GM21619 (cell line): ENCODE measurements around the gene RPTOR.
A peak's percentile ranks its signal among the peaks of the same experiment; 100 is the strongest.

Source experiments
- ATAC-seq: cut with Tn5 transposase; IDR thresholded peaks from one replicate; pipeline ENCODE4 v1.9.1; 2021; ENCODE audit not compliant: unreplicated experiment

The RPTOR gene

DNA sequence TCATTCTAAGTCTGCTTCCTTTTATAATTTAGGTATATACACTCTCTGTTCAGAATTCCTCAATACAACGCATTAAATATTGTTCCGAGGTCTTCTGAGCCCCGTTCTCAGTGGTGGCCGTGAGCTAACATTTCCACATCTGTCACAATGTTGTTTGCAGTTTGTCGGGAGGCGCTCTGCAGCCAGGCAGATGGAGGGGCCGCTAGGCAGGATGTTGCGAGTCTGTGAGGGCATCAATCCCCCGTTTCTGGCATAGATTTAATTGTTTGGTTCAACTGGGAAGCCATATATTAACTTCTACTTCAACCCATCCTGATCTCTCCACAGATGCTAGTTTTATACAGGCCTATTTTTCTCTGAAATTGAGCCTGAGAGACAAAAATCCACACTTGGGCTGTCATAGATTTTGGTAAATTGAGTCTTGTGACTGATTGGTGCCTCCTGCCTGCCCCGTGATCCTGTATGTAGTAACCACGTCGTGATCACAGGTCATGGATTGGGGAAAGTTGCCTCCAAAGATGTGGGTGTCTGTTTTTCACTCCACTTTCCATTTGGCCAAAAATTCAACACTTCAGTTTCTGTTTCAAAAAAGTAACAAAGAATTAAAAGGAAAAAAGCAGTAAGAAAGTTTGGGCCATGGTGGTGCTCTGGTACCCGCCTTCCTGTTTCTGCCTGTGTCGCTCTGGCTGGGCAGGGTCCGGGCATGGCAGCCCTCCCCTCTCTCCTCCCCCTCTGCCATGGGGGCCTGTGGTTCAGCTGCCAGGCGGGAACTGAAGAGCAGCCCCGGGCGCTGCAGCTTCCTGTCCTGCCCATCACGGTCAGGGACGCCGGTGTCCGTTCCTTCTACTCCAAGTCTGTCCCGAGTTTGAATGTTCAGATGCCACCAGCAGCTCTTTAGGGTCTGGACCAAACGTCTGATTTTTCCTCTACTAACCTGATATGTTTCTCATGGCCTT lies 41.5 kb downstream of the RPTOR start:
- ATAC-seq: no peak

DNA sequence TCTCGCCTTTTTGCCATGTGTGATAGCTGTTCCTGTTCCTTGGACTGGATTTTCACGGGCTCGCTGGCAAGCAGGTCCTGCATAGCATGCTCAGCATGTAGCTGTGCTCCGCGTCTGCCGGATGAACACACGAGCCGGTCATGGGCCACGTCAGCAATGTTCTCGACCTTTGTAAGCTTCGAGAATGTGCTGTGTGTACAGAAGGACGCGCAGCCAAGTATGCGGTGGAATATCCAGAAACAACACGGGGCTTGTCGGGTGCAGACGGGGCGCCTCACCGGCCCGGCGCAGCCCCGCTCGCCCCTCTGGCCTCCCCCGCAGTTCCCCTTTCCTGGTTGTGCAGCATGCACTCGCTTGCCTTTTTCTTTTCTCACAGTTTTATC lies 42.2 kb downstream of the RPTOR start:
- no peak for ATAC-seq

DNA sequence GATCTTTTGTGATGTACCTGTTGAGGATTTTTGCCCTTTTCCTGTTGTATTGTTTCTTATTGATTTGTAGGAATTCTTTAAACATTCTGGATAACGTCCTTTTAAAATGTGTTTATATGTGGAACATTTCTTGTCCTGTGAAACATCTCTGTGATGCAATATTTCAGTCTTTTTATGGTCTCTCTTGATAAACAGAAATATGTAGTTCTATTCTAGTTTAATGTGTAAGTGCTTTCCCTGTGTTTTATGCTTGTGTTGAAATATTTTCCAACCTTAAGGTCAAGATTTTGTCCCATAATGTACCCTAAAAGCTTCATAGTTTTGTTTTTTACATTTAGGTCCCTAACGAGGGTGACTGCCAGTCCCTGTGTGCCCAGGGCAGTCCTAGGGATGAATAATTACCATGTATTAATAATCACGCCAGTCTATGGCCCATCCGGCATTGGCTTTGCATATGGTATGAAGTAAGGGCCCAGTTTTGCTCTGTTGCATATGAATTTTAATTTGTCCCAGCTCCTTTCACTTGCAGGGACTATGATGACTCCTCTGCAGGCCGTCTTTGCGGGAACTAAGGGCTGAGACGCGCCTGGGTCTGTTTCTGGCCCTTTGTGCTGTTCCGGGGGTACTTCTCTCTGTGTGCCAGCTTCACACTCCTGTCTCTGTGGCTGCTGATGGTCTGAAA lies 44.2 kb downstream of the RPTOR start:
- ATAC-seq: no peak

DNA sequence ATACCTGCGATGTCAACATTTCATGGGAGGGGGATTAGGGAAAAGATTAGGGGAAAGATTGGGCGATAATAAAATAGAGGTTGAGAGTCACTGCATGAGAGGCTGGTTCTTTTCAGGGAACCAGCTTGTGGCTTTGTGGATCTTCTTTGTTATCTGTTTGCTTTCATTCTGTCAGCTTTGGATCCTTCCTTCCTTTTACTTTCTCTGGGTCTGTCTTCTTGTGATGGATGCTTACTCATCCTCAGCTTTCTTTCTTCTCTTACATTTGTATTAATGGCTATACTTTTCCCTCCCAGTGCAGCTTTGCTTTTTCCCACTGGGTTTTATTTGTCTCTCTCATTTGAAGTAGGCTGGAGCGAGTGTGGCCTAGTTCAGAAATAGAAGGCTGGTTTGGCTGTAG lies 47.1 kb downstream of the RPTOR start:
- no peak for ATAC-seq

DNA sequence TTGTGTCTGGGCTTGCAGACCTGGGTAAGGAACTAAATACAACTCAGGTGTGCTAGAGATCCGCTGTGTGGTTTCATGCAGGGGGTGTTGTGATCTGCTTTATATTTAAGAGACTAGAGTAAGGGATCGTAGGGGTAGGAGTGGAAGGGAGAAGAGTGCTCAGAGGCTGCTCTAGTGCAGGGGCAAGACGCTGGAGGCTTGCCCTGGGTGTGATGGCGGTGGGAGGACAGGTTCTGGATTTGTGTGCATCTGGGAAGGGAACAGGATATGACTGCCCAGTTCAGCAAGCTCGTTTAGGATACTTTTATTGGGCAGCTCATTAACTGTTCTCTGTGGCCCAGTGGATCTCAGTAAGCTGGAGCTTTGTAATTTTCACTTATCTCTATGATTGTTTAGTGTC lies 47.6 kb downstream of the RPTOR start:
- no peak for ATAC-seq

DNA sequence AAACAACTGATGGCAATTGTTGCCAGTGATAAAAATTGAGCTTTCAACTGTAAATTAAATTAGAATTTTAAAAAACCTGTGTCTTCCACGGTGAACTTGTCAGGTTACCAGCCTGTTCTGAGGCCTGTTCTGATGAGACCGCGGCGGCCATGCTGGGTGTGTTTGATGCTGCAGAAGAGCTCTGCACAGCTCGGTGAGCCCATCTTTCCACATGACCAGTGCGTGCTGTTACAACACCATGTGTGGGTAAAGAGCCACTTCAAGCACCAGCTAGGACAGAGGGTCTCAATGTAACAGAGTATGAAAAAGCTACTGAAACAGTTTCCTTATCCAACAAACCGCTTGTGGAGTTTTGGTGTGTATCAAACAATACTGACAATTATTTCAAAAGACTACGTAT lies 48.5 kb downstream of the RPTOR start:
- ATAC-seq: no peak

DNA sequence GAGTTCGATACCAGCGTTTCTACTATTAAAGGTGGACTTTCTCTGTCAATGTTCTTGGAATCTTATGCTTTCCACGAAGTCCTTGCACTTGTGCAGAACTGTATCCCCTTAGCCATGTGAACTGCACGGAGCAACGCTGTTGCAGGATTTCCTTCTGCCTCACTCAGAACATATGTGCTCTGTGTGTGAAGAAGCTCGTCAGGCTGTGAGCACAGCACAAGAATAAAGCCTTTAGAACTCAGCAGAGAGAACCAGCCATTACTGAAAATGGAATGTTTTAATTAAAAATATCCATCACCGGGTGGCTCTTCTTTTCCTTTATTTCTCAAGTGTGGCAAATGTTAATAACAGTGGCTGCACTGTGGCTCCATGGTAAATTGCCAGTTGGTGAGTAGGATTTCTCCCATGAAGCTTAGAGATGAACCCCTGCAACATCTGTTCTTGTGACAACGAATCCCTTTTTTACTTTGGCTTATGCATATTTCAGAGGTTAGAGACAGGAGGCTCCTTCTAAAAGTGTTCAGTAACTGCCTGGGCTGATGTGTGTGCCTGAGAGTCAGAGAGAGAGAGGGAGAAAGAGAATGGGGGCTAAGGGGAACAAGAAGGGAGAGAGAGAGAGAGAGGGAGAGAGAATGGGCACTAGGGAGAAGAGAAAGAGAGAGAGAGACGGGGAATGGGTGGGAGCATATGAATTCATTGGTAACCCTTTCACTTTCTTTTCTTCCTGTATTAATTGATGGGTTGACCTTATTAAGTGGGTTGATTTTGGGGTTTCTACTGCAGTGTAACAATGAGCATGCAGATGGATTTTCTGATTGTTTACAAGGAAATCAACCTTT lies 50.0 kb downstream of the RPTOR start:
- ATAC-seq: no peak

DNA sequence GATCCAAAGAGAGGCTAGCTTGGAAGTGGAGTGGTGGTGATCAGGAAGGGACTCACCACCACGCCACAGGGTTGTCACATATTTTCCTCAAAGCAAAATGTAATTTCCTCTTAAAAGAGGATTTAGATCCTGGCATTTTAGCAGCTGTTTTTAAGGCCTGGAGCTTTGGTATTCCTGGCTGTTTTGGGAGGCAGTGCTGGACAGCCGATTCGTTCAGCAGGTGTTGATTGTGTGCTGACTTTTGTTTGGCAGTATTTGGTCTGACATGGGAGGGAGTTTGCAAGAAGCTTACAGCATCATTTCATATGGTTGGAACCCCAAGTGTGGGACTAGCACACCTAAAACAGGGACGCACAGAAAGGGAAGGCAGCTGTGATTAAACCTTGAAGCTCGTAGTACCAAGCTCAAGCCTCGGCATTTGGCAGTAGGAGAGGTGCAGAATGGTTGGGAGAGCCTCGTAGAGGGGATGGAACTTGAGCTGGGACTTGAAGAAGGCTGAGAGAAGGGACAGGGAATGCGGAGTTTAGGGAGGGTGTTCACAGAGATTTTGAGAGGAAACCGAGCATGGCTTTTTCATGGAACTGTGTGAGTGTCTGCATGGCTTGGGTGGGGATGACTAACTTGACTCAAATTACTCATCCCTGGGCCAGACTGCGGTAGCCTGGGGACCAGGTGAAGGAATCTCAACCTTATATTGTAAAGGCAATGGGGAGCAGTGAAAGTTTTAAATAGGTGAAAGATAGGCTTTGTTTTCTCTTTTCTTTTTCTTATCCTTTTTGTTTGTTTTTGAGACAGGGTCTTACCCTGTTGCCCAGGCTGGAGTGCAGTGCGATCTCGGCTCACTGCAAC lies 52.3 kb downstream of the RPTOR start:
- no peak for ATAC-seq

DNA sequence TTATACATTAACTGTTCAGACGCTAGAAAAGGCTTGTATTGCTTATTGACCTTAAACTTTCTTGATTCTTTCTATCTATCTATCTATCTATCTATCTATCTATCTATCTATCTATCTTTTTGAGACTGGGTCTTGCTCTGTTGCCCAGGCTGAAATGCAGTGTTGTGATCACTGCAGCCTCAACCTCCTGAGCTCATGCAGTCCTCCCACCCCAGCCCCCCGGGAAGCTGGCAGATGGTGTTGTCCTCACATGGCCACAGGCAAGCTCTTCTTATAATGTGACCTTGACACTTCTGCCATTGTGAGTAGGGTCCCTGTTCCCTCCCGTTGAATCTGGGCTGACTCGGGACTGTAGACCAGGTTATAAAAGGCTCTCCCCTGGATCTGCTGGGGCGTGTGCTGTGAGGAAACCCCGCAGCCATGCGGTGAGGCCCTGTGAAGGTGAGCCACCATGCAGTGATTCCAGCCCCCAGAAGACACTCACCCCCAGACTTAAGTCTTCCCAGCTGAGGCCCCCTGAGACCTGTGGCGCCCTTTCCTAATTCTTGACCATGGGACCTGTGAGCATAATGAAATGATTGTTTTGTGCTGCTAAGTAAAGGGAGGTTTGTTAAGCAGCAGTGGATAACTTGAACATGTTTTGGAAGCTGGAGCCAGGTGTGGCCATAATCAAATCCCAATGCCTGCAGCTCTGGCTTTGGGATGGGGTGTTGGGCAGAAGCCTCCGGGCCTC lies 54.3 kb downstream of the RPTOR start:
- no peak for ATAC-seq

DNA sequence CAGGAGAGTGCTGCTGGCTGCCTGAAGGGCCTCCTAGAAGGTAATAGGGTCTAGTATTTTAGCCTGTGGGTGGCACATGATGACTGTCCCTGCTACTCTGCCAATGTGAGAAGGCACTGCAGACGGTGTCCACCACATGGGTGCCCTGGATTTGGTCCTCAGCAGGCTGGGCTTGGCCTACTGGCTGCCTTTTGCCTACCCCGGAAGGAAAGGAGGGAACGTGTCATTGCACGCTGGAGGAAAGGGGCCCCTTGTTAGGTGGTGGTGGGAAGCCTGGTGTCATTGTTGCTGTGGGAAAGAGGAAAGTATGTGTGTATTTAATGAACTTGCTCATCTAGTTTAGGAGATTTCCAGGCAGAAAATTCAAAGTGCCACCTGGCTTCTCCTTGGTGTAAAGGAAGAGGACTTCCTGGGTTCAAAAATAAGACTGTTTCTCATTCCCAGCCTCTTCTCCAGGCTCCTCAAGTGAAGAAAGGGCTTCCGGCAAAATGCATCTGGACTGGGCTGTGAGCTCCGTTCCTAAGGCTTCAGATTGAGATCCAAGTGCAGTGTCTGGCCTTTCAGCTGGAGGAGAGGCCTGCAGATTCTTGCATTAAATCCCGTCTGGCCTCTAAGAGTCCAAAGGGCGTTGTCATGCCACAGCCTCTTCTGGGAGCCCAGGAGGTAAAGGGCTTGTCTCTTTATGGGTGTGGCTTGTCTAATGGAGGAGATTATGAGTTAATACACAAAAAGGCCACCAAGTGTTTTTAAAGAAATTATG lies 55.1 kb downstream of the RPTOR start:
- no peak for ATAC-seq

DNA sequence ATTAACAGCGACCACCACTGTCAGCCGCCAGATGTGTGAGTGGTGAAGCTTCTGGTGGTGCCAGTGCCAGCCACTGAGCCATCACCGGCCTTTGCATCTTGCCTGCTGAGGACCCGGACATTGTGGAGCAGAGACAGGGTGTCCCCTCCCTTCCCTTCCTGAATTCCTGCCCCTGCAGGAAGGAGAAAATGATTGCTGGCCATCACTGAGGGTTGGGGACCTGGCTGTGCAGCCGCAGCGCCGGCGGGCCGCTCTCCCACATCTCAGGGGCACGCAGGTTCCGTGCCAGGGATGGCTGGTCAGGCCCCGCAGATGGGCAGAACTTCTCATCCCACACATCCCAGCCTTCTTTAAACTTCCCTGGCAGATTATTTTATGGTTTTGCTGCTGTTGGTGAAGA lies 56.5 kb downstream of the RPTOR start:
- no peak for ATAC-seq

DNA sequence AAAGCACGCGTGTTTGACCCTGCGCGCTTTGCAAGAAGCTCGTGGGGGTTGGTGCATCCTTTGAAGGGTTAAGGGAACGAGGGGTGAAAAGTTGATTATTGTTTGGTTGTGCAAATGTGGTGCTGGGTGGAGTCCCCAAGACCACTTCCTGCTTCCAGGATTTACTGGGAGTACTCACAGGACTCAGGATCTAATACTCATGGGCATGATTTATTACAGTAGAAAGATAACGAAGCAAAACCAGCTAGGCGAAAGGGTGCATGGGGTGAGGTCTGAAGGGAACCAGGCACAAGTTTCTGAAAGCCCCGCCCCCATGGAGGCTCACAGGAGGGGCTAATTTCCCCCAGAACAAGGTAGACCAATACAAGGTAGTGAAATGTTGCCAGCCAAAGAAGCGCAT lies 58.8 kb downstream of the RPTOR start:
- ATAC-seq: no peak

DNA sequence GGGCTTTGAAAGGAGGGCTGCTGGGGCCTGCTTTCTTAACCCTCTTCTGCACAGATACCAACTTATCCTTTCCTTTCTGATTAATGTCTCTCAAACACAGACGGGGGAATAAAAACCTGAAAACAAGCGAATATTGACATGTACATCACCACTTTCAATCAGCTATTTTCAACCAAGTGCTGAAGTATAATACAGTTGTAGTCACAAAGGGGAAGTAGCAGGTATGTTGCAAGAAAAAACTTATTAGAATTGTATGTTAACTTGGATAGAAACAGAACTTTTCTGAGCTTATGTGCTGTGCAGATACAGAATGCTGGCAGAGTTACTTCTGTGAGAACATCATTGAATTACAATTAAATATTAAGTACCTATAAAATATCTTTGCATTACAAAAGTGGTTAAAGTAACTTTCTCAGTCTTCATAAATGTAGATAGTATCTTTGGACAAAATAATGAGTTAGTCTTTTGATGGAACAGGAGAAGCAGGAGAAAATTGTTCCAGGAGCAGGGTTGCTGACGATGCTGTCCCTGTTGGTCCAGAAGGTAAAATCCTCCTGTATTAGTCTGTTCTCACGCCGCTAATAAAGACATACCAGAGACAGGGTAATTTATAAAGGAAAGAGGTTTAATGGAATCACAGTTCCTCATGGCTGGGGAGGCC lies 59.5 kb downstream of the RPTOR start:
- ATAC-seq: no peak

DNA sequence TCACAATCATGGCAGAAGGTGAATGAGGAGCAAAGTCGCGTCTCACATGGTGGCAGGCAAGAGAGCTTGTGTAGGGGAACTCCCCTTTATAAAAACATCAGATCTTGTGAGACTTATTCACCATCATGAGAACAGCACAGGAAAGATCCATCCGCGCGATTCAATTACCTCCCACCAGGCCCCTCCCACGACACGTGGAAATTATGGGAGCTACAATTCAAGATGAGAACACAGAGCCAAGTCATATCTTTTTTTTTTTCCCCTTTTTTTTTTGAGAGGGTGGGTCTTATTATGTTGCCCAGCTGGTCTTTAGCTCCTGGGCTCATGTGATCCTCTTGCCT lies 60.0 kb downstream of the RPTOR start:
- ATAC-seq: no peak

DNA sequence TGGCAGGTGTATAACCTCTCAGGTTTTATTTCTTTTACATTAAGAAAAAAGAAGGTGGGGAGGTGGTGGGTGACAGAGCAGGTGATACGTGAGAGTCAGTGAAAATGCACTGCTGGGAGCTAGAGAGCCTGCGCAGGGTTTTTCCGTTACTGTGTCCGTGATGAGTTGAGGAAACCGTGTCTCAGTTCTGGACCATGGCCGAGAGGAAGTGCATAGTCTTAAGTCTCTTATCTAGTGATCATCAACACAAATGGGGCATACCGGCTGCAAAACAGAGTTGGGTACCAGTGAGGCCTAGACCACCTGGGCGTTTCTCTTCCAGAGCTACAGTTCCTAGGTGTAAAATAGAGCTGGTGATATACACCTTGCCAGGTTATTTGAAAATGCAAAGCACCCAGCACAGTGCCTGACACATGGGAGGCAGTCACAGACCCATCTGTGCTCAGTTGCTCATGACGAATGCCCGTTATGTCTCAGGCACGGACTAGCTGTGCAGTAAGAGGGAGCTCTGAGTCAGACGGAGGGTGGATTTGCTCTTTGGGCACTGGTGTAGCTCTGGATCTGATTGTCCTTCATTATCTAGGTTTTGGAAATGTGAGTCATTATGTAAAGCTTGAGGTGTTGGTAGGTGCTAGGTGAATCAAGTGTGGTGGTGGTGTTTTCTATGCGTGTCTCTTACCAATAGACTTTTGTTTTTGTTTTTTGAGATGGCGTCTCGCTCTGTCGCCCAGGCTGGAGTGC lies 60.9 kb downstream of the RPTOR start:
- peak; percentile 83 for ATAC-seq

DNA sequence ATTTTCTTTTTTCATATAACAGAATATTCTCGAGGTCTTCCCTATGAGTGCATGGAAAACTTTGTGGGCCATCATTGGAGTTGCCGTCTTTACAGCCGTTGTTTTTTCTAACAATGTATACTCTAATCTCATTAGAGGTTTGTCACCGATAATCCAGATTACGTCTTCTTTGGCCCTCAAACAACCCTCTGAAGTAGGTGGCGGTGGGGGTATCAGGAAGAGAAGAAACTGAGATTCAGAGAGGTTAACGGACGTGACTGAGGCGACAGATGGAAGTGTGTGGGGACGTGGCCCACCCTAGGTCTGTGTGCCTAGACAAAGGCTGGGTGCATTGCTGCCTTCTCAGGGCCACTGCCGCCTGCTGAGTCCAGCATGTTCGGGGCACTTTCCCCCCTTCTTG lies 63.7 kb downstream of the RPTOR start:
- ATAC-seq: no peak

DNA sequence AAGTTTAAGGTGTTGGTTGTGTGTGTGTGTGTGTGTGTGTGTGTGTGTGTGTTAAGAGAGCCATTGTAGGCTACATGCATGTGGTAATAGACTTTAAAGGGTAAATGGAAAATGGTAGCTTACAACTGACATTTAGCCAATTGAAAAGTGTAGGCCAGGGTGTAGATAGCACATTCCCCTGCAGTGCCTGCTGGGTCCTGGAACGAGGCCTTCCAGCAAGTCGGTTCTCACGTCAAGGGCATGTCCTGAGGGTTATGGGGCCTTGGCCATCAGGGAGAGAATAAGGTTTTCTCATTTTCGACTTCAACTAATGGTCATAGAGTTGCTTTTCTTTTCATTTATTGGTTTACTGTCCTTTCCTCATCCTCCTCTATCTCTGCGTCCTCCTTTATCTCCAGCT lies 65.1 kb downstream of the RPTOR start:
- ATAC-seq: no peak

DNA sequence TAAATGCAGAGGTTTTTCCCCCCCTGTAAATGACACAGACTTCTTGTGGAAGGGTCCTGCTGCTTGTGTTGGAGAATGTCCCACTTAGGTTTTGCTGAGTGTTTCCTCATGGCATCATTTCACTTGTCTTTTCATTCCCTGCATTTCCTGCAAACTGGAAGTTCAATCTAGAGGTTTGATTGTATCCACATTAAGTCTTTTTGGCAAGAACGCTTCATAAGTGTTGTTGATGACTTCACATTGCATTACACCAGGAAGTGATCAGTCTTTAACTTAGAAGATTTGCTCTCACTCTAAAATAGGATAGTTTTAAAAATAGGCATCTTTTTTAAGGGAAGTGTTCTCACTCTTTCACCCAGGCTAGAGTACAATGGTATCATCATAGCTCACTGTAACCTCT lies 67.2 kb downstream of the RPTOR start:
- ATAC-seq: no peak
